Hypothalamus (tissue), 51 donors: Measurements from ENCODE around the gene CNOT6L.

Experiments used
- DNase-seq, 51 donors: peaks; one replicate each; lab custom pipeline; 2025; lab: John Stamatoyannopoulos, UW

The CNOT6L gene

GRCh38 chr4:77715414-77716290 lies 103.5 kb downstream of the CNOT6L start:
- DNase-seq, result no peak

DNA sequence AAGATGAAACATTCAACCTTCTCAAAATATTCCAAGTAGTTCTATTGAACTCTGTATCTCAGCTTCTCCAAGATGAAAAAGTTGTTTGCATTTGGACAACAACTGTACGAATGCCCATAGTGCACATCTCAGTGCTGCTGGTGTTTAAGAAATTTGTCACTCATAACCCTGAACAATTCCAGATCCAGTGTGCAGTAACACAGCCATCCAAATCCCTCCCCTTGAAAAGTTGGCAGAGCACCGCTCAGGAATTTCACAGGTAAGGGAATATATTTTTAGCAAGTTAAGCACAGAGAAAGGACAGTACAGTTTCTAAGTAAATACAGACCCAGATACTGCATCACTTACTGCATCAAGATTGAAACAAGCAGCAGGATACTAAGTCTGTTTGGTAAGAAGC lies 104.7 kb downstream of the CNOT6L start:
- no peak for DNase-seq

DNA sequence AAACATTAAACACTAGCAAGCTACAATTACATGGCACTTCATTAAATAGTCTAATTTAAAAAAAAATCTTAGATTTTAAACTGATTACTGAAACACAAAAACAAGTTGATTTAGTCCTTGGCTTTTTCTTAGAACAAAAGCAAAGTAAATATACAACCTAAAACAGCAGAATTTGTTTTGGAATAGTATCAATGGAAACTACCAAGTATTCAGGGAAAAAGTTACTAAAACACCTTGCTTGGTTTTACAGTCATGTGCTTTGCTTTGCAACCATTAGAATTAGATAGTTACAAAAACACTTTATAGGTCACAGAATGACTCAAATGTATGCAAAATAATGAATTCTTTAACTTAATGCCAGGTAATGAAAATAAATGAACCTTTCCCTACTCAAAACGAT lies 105.3 kb downstream of the CNOT6L start:
- no peak for DNase-seq

- no peak for DNase-seq
These were observed 106.5 kb downstream of the CNOT6L start for GRCh38 chr4:77712675-77713074.

DNA sequence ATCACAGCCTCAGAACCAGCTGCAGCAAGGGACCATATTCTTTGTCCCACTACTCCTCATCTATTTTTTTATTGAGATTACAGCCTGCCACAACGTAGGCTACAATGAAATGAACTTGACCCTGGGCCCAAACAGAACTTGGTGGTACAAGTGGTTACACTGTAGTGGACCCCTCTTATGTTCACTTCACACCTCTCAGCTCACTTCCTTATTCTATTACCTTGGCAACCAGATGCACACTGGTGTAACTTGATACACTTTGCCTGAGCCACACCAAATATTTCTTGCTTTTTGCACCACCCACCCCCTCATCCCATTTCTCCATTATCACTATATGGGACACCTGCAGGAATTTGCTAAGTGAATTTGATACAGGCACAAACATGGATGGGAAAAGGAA lies 107.7 kb downstream of the CNOT6L start:
- no peak for DNase-seq

- DNase-seq, result no peak
These were observed 108.5 kb downstream of the CNOT6L start for GRCh38 chr4:77710684-77711083.

GRCh38 chr4:77710059-77710458 lies 109.1 kb downstream of the CNOT6L start:
- DNase-seq, result no peak

- no peak for DNase-seq
These were observed 112.5 kb downstream of the CNOT6L start for GRCh38 chr4:77706717-77707116.

DNA sequence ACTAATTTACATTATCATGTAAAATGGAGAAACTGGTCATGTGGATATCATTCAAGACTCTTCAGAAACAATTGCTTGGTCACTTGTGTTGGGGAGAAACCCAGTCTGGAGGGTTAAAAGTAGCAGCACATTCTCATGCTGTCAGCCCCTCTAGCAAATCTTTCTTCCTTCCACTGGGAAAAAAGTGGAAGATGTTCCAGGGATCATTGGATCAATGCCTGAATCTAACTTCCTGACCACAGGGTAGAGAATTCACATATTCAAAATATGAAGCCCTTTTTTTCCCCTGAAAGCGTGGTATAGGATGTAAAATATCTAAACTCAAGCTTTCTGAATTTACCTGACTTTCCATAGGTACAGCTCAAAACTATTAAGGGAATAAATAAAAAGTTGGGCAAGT lies 115.5 kb downstream of the CNOT6L start:
- no peak for DNase-seq

DNA sequence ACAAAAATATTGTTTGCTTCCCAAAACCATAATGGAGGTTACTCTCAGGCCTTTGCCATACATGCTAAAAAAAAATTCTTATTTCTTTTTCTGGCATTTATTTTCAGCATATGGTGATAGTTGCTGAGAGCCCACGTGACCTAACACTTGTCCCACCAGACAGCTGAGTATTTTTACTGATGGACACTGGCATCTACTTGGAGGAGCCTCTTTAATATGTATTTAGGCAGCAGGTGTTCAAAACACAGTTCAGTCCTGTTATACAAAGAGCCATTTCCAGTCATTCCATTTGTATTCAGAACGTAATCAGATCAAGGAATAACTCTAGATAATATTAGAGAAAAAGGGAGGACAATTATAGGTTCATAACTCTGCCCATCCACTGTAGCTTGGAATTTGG lies 118.0 kb downstream of the CNOT6L start:
- no peak for DNase-seq

- DNase-seq, result no peak
These were observed 119.4 kb downstream of the CNOT6L start for GRCh38 chr4:77699731-77700210.

DNA sequence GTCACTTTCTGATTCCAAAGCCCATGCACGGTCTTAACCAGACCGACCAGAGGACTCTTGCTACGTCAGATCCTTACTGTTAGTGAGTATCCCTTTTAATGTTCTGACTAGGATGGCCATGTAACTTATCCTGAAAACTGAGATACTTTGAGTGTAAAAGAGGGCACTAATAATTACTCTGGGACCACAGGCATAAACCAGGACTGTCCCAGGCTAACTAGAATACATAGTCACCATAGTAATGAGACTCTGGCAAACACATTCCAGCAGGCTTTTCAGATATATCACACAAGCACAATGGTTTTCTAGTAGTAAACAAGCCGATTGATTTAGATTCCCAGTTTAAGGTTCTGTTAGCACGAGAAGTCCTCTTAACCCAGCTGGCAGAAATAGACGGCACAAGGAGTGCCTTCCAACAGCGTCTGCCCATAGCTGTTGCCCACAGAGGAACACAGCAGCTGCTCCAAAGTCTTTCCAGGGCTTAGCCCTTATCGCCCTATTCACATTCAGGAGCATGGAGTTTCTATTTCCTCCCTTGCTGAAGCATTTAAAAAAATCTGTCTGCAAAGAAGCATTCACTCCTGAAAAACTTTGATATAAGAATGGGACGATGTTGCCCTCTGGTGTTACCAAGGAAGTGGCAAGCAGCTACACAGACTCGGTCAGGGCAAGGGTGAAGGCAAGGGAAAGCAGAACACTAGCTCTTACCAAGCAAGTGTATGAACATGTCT lies 121.1 kb downstream of the CNOT6L start:
- peak in 18 of 51 donors; percentile 0 to 63 (median 10) for DNase-seq

DNA sequence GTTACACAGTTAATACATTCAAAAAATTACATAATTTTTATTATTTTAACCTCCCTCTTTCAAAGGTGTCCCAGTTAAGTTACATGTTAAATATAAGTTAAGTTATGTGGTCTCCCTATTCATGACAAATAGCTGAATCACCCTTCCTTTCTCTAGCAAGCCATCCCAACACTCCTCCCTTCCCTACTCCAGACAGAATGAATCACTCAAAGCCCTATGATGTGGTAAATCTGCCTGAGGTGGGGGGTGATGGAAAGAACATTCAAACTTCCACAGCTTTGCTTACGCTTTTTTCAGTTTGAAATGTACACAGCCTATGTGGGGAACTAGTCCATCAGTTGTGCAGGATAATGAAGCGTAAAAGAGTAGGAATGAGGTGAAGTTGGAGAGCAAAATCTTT lies 123.4 kb downstream of the CNOT6L start:
- DNase-seq, result no peak

DNA sequence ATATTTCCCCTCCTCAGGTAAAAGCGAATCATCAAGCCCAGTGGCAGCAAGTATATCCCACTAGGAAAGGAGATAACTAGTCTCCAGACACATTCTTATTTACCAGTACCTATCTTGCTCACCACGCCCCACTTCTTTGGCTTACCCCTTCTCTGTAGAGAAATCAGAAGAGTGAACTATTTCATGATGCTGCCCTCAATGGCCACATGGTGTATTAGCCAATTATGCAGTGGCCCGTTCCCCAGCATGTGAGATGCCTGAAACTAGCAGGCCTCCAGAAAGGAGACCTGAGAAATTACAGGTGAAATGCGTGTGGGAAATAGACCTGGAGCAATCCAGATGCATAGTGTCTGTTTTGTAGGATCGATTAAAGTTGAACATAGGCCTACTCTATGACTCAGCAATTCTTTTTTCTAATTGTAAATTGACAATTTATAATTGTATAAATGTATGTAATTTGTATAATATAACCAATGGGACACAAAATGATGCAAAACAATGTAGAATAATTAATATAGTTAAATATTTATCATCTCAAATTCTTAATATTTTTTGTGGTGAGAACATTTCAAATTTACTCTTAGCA lies 126.2 kb downstream of the CNOT6L start:
- DNase-seq, result no peak

- no peak for DNase-seq
These were observed 137.4 kb downstream of the CNOT6L start for GRCh38 chr4:77681792-77682191.

GRCh38 chr4:77676842-77677241 lies 142.3 kb downstream of the CNOT6L start:
- no peak for DNase-seq

DNA sequence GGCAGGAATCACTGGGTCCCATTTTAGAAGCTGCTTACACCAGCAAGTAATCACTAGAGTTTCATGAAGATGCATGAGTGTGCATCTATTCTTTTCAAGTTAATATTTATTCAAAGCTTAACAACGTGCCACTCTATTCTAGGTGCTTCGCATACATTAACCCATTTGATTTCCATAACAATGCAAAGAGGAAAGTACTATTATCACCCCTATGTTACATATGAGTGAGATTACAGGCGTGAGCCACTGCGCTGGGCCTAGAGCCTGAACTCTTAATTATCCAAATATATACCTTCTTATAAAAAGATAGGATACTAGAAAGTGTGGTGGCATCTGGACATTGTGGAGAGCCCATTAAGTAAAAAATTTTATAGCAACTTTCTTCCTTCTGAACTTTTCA lies 148.1 kb downstream of the CNOT6L start:
- DNase-seq, result no peak

GRCh38 chr4:77669946-77670590 lies 149.1 kb downstream of the CNOT6L start:
- no peak for DNase-seq

- no peak for DNase-seq
These were observed 153.6 kb downstream of the CNOT6L start for GRCh38 chr4:77665381-77666069.
